SK-N-SH treated with all-trans-retinoic acid at 6 μM for 48 hours (cell line): Measurements from ENCODE around the gene FNDC7.
A peak's percentile ranks its signal among the peaks of the same experiment; 100 is the strongest.
"Not testable (repeated sequence)": the region's sequence is repeated elsewhere in the genome, so short reads cannot be mapped to it uniquely, and the experiment has no call there.

Source experiments
- ATAC-seq: fragments of 200-7000 bp; cut with Tn5 transposase; 3 replicates; pipeline ENCODE4 v1.9.1; 2020; ENCODE audit warnings: mild to moderate bottlenecking, moderate library complexity
- ARNTL ChIP-seq: fragments of 450-650 bp; formaldehyde crosslinking; IDR thresholded peaks from 2 replicates; pipeline ENCODE4 v1.5.0; 2020; ENCODE audit warnings: low read depth, mild to moderate bottlenecking, moderate library complexity, borderline replicate concordance
- BACH2 ChIP-seq: fragments of 250-450 bp; sonication (Bioruptor Pico); IDR thresholded peaks from 2 replicates; pipeline ENCODE4 v1.9.0; 2021; ENCODE audit warnings: mild to moderate bottlenecking, borderline replicate concordance
- ESRRG ChIP-seq: fragments of 250-450 bp; sonication (Bioruptor Pico); IDR thresholded peaks from 2 replicates; pipeline ENCODE4 v1.6.1; 2021; ENCODE audit warnings: mild to moderate bottlenecking
- GLIS3 ChIP-seq: fragments of 250-450 bp; sonication (Bioruptor Pico); IDR thresholded peaks from 2 replicates; pipeline ENCODE4 v1.5.0; 2020; ENCODE audit warnings: mild to moderate bottlenecking, moderate library complexity
- ISL1 ChIP-seq: fragments of 250-450 bp; sonication (Bioruptor Pico); IDR thresholded peaks from 2 replicates; pipeline ENCODE4 v2.1.2; 2022; ENCODE audit warnings: mild to moderate bottlenecking, moderate library complexity
- OSR1 ChIP-seq: fragments of 250-450 bp; sonication (Bioruptor Pico); IDR thresholded peaks from 2 replicates; pipeline ENCODE4 v1.8.0; 2022; ENCODE audit warnings: moderate library complexity, mild to moderate bottlenecking, inconsistent platforms
- POU6F1 ChIP-seq: fragments of 250-450 bp; sonication (Bioruptor Pico); IDR thresholded peaks from 2 replicates; pipeline ENCODE4 v1.8.0; 2021; ENCODE audit warnings: low read depth, mild to moderate bottlenecking, moderate library complexity, borderline replicate concordance
- PPARA ChIP-seq: fragments of 250-450 bp; sonication (Bioruptor Pico); IDR thresholded peaks from 2 replicates; pipeline ENCODE4 v1.5.0; 2020; ENCODE audit warnings: mild to moderate bottlenecking, borderline replicate concordance
- RARB ChIP-seq: fragments of 250-450 bp; sonication (Bioruptor Pico); IDR thresholded peaks from 2 replicates; pipeline ENCODE4 v1.8.0; 2021; ENCODE audit warnings: mild to moderate bottlenecking, moderate library complexity
- SNAI2 ChIP-seq: fragments of 250-450 bp; sonication (Bioruptor Pico); IDR thresholded peaks from 2 replicates; pipeline ENCODE4 v1.5.0; 2020; ENCODE audit warnings: mild to moderate bottlenecking, moderate library complexity
- TCF4 ChIP-seq: fragments of 250-450 bp; sonication (Bioruptor Pico); IDR thresholded peaks from 2 replicates; pipeline ENCODE4 v1.8.0; 2021; ENCODE audit warnings: mild to moderate bottlenecking, moderate library complexity, borderline replicate concordance
- TOX ChIP-seq: fragments of 250-450 bp; sonication (Bioruptor Pico); IDR thresholded peaks from 2 replicates; pipeline ENCODE4 v1.8.0; 2021; ENCODE audit warnings: mild to moderate bottlenecking, moderate library complexity, borderline replicate concordance
- TSHZ2 ChIP-seq: fragments of 250-450 bp; sonication (Bioruptor Pico); IDR thresholded peaks from 2 replicates; pipeline ENCODE4 v1.5.0; 2020; ENCODE audit warnings: mild to moderate bottlenecking, moderate library complexity
- ZC3H10 ChIP-seq: fragments of 250-450 bp; sonication (Bioruptor Pico); IDR thresholded peaks from 2 replicates; pipeline ENCODE4 v1.5.1; 2021; ENCODE audit warnings: mild to moderate bottlenecking, moderate library complexity
- ZFP3 ChIP-seq: fragments of 250-450 bp; sonication (Bioruptor Pico); IDR thresholded peaks from 2 replicates; pipeline ENCODE4 v1.5.0; 2020; ENCODE audit warnings: mild to moderate bottlenecking, moderate library complexity
- ZFP30 ChIP-seq: fragments of 450-650 bp; formaldehyde crosslinking; IDR thresholded peaks from 2 replicates; pipeline ENCODE4 v1.5.0; 2022; ENCODE audit warnings: mild to moderate bottlenecking, moderate library complexity
- ZNF565 ChIP-seq: fragments of 450-650 bp; formaldehyde crosslinking; conservative IDR thresholded peaks from 2 replicates; pipeline ENCODE4 v1.5.0; 2020; ENCODE audit warnings: low read depth, mild to moderate bottlenecking, moderate library complexity
- ZNF70 ChIP-seq: fragments of 450-650 bp; formaldehyde crosslinking; IDR thresholded peaks from 2 replicates; pipeline ENCODE4 v1.5.0; 2020; ENCODE audit warnings: mild to moderate bottlenecking, moderate library complexity
- ZNF8 ChIP-seq: fragments of 450-650 bp; formaldehyde crosslinking; IDR thresholded peaks from 2 replicates; pipeline ENCODE4 v1.5.0; 2020; ENCODE audit warnings: mild to moderate bottlenecking, moderate library complexity
- TF ChIP-seq, protein P1 (sequence below): fragments of 250-450 bp; sonication (Bioruptor Pico); IDR thresholded peaks from 2 replicates; pipeline ENCODE4 v1.5.1; 2020; ENCODE audit warnings: low read depth, mild to moderate bottlenecking, moderate library complexity
- TF ChIP-seq, protein P2 (sequence below): fragments of 250-450 bp; sonication (Bioruptor Pico); IDR thresholded peaks from 2 replicates; pipeline ENCODE4 v1.5.1; 2021; ENCODE audit warnings: mild to moderate bottlenecking, moderate library complexity

The FNDC7 gene

DNA sequence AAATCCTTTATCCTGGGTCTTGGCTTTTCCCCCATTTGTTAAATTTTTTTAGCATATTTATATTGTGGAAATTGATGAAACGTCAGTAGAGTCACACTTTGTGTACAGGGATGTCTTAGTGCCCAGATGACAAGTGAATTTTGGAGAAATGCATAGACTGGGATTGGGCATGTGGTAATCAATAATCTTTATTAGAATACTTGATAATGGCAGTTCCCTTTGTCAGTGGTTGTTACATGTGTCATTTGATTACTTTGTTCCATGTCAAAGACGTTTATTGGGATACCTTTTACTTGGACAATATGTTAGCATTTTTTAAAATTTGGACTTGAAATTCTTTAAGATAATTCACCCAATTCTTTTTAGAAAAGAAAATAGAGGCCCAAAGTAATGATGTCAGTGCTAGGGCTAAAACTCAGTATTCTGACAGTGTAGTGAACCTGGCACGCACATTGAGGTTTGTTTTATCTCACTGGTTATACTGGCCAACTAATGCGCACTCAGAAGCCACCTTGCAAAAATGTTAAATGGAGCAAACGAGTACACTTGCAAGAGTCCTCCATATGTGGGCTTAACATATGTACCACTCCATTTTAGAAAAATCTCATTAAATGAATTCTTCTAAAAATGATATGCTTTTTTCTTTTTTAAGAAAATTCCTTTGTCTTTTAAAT lies 11.4 kb upstream of the FNDC7 start:
- no peak for ATAC-seq
- no peak for TF ChIP-seq RARB (CRISPR knock-in tag)
- no peak for TF ChIP-seq GLIS3 (CRISPR knock-in tag)
- TF ChIP-seq ESRRG (CRISPR knock-in tag), result no peak
- no peak for TF ChIP-seq OSR1 (CRISPR knock-in tag)
- no peak for TF ChIP-seq POU6F1
- no peak for TF ChIP-seq ZNF70 (CRISPR knock-in tag)
- TF ChIP-seq ZNF8 (CRISPR knock-in tag), result no peak

DNA sequence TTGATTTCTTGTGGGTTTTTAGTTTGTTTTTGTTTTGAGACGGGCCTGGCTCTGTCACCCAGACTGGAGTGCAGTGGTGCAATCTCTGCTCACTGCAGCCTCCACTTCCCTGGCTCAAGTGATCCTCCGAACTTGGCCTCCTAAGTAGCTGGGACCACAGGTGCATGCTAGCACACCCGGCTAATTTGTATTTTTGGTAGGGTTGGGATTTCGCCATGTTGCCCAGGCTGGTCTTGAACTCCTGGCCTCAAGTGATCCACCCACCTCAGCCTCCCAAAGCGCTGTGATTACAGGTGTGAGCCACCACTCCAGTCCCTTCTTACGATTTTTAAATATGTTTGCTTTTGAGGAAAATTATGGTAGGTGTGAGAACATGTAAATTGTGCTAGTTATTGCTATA lies 10.6 kb upstream of the FNDC7 start:
- not testable (repeated sequence) for ATAC-seq

DNA sequence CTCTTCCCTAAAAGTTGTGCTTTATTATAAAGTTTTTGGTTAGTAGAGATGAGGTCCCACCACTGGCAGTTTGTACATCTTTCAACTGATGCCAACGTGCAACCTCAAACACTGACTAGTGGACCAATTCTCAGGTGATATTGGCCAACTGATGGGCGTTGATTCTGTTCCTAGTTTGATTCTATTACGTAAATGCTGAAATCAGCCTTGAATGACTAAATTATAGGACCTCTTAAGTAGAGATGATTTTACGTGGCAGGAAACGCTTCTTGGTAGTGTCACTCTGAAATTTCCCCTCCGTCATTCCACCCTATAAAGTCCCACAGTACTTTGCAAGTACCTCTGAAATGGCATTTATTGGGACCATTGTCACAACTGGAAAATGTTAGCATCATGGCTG lies 8.8 kb upstream of the FNDC7 start:
- ATAC-seq, result no peak; the same call in none of the 3 replicates
- TF ChIP-seq ZNF565 (CRISPR knock-in tag), result no peak
- no peak for TF ChIP-seq ARNTL
- no peak for TF ChIP-seq ZFP30 (CRISPR knock-in tag)
- TF ChIP-seq ZNF8 (CRISPR knock-in tag), result no peak
- no peak for TF ChIP-seq RARB (CRISPR knock-in tag)
- no peak for TF ChIP-seq ZFP3 (CRISPR knock-in tag)
- no peak for TF ChIP-seq ZC3H10 (CRISPR knock-in tag)
- TF ChIP-seq ZNF70 (CRISPR knock-in tag), result no peak
- no peak for TF ChIP-seq ISL1
- no peak for TF ChIP-seq ESRRG (CRISPR knock-in tag)
- no peak for TF ChIP-seq GLIS3 (CRISPR knock-in tag)

- TF ChIP-seq ZFP3 (CRISPR knock-in tag), result no peak
- no peak for TF ChIP-seq ZFP30 (CRISPR knock-in tag)
- no peak for TF ChIP-seq BACH2
- no peak for TF ChIP-seq SNAI2 (CRISPR knock-in tag)
- TF ChIP-seq, protein P1, sequence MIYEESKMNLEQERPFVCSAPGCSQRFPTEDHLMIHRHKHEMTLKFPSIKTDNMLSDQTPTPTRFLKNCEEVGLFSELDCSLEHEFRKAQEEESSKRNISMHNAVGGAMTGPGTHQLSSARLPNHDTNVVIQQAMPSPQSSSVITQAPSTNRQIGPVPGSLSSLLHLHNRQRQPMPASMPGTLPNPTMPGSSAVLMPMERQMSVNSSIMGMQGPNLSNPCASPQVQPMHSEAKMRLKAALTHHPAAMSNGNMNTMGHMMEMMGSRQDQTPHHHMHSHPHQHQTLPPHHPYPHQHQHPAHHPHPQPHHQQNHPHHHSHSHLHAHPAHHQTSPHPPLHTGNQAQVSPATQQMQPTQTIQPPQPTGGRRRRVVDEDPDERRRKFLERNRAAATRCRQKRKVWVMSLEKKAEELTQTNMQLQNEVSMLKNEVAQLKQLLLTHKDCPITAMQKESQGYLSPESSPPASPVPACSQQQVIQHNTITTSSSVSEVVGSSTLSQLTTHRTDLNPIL (CRISPR knock-in tag), result no peak
- TF ChIP-seq ARNTL, result no peak
- peak; percentile 59 for ATAC-seq
These were observed 8.2 kb upstream of the FNDC7 start for GRCh38 chr1:108704496-108704895.

DNA sequence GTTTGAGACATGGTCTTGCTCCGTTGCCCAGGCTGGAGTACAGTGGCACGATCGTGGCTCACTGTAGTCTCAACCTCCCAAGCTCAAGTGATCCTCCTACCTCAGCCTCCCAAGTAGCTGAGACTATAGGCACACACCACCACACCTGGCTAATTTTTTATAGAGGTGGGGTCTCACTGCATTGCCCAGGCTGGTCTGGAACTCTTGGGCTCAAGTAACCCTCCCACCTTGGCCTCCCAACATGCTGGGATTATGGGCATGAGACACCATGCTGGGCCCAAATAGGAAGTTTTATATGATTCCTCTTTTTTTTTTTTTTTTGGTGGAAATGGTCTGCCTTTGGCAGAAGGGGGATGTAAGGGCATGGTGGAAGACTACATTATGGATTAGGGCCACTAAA lies 6.1 kb upstream of the FNDC7 start:
- ATAC-seq, result no peak
- TF ChIP-seq OSR1 (CRISPR knock-in tag), result no peak
- no peak for TF ChIP-seq TCF4 (CRISPR knock-in tag)
- no peak for TF ChIP-seq ARNTL
- TF ChIP-seq ZC3H10 (CRISPR knock-in tag), result no peak
- TF ChIP-seq, protein P1 (CRISPR knock-in tag), result no peak
- TF ChIP-seq, protein P2, sequence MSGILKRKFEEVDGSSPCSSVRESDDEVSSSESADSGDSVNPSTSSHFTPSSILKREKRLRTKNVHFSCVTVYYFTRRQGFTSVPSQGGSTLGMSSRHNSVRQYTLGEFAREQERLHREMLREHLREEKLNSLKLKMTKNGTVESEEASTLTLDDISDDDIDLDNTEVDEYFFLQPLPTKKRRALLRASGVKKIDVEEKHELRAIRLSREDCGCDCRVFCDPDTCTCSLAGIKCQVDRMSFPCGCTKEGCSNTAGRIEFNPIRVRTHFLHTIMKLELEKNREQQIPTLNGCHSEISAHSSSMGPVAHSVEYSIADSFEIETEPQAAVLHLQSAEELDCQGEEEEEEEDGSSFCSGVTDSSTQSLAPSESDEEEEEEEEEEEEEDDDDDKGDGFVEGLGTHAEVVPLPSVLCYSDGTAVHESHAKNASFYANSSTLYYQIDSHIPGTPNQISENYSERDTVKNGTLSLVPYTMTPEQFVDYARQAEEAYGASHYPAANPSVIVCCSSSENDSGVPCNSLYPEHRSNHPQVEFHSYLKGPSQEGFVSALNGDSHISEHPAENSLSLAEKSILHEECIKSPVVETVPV (CRISPR knock-in tag), result no peak
- TF ChIP-seq POU6F1, result no peak
- no peak for TF ChIP-seq GLIS3 (CRISPR knock-in tag)
- no peak for TF ChIP-seq ZFP30 (CRISPR knock-in tag)
- no peak for TF ChIP-seq ZNF70 (CRISPR knock-in tag)
- no peak for TF ChIP-seq ISL1
- no peak for TF ChIP-seq TSHZ2
- no peak for TF ChIP-seq ZFP3 (CRISPR knock-in tag)
- no peak for TF ChIP-seq PPARA
- no peak for TF ChIP-seq TOX
- TF ChIP-seq BACH2, result no peak
